Measurements from ENCODE around the gene KDM7A. TPM values are rescaled to one million over a fixed set of nuclear protein-coding genes. Genes with fewer than 3 reads are reported as not detected.

KDM7A gene
- total RNA-seq, 5 donors from 2014 or later (not counting 1 experiment from before 2014, with no cell fraction given): 36.5 to 60.2 (median 55.0) TPM

DNA sequence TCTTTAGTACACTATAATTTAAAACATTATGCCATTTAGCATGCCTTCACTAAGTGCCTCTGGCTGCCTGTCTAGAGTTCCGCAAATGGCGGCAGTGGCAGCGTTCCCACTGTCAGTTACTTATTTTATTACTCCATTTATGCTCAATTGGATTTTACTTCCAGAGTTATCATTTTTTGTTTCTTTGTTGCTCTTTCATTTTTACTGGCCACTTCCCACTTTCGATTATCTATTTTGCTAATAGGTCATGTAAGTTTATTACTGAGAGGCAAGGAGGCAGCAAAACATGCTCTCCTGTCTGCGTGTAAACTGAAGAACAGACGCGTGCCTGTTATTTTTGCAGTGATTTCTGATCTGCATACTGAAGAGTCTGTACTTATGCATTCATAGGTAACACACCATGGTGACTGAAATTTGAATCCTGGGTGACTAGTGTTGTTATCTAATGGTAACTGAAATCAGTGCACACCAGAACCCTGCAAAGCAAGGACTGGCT lies 23.1 kb downstream of the KDM7A start:
- Mint-ChIP-seq H3K4me1 (peaks cover 74 to 77% (median 76%) of the 10 kb centered on the region in 3 donors), H3K4me3 (no peak overlapping the region), H3K27me3 (no peaks in the 10 kb centered on the region), H3K36me3 (peaks cover 34% of the 10 kb centered on the region), H3K9me3 (no peaks in the 10 kb centered on the region), H3K27ac (no peak overlapping the region)
- no peak for DNase-seq
- no peak overlapping the region for H3K4me3 ChIP-seq (ENCODE audit: control insufficient read depth in 1 of 2, extremely low read depth in 1 of 2, low read length in 1 of 2)
- ATAC-seq (replicated peaks in 1 of 4): no peak
- peaks cover 7 to 9% of the 10 kb centered on the region in 2 experiments for H3K4me1 ChIP-seq (ENCODE audit: control insufficient read depth in 1 of 2, extremely low read depth in 1 of 2, insufficient read depth in 2 of 2, low read length in 2 of 2)
- WGBS (ENCODE audit: insufficient coverage): 90% methylated on average over 3 of the region's 7 CpGs
- peaks cover 0 to 4% of the 10 kb centered on the region in 2 donors for H3K36me3 ChIP-seq (ENCODE audit: control insufficient read depth in 2 of 2, extremely low read depth in 1 of 2, insufficient read depth in 1 of 2, low read length in 1 of 2)
- H3K27ac ChIP-seq (ENCODE audit: low read length): no peak overlapping the region
- ChIA-PET POLR2A (no interaction called here), CTCF (interaction anchor here (0.7 kb wide), 2 partner anchors 18 to 41 kb away, joined by 4 to 5 read pairs; no protein-coding TSS in a partner anchor)
- H3K27me3 ChIP-seq (replicated peaks in 1 of 2; ENCODE audit: control insufficient read depth in 2 of 2, extremely low read depth in 1 of 2, insufficient read depth in 2 of 2, low read length in 1 of 2): no peaks in the 10 kb centered on the region
- no peaks in the 10 kb centered on the region for H3K9me3 ChIP-seq

DNA sequence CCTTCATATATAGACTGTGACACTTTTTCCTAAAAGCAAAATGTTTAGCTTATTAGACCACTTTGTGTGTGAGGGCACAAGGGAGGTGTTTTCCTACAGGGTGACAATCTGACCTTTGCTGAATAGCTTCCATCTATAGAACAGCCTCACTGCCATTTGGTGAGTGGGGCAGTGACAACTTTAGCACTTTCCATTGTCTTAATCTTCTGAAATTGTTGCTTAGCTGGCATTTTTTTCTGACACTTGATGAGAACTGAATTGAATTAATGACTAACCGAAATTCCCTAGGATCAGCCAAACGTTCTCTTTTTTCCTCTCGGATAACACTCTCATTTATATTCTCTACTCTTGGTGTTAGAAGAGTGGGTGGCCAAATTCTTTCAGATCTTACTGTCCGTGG lies 30.2 kb downstream of the KDM7A start:
- H3K36me3 Mint-ChIP-seq: peaks cover 28% of the 10 kb centered on the region
- ChIA-PET CTCF (interaction anchor here (0.5 to 1.2 kb wide), 5 partner anchors 9 to 1482 kb away, joined by 3 to 6 read pairs (median 3); no protein-coding TSS in a partner anchor), POLR2A (no interaction called here)
- Histone ChIP-seq H3K4me3 (ENCODE audit: control insufficient read depth in 1 of 2, extremely low read depth in 1 of 2, low read length in 1 of 2) (no peak overlapping the region), H3K27ac (ENCODE audit: low read length) (no peak overlapping the region), H3K27me3 (replicated peaks in 1 of 2; ENCODE audit: control insufficient read depth in 2 of 2, extremely low read depth in 1 of 2, insufficient read depth in 2 of 2, low read length in 1 of 2) (no peaks in the 10 kb centered on the region), H3K36me3 (ENCODE audit: control insufficient read depth in 2 of 2, extremely low read depth in 1 of 2, insufficient read depth in 1 of 2, low read length in 1 of 2) (peaks cover 0 to 4% of the 10 kb centered on the region in 2 donors), H3K4me1 (ENCODE audit: control insufficient read depth in 1 of 2, extremely low read depth in 1 of 2, insufficient read depth in 2 of 2, low read length in 2 of 2) (peaks cover 1 to 5% of the 10 kb centered on the region in 2 experiments), H3K9me3 (no peaks in the 10 kb centered on the region)
- H3K27me3 Mint-ChIP-seq: no peaks in the 10 kb centered on the region
- H3K4me1 Mint-ChIP-seq: peaks cover 73 to 87% (median 77%) of the 10 kb centered on the region in 3 donors
- no peak overlapping the region for H3K27ac Mint-ChIP-seq
- no peak for DNase-seq
- ATAC-seq (replicated peaks in 1 of 4): no peak
- H3K4me3 Mint-ChIP-seq: no peak overlapping the region
- 100% methylated on average over 1 of the region's 4 CpGs for WGBS (ENCODE audit: insufficient coverage)
- H3K9me3 Mint-ChIP-seq: peaks cover 0 to 6% (median 0%) of the 10 kb centered on the region in 3 donors

DNA sequence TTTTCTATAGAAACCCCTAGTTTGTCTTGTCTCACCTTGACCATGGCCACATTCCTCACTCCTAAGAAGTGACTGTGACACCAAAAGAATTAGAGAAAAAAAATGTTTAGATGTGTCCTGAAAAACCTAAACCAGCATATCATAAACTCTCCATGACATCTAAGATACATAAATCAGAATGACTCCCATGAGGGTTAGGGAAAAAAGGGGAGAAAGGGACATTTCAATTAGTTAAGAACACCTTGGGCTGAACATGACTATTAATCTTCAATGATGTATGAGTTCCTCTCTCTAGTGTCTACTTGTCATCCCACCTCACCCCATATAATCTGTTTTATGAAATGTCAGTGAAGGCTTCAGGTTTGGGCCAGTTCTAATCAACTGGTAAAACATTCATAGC lies 31.1 kb downstream of the KDM7A start:
- DNase-seq (no peak), ATAC-seq (replicated peaks in 1 of 4) (no peak)
- Histone ChIP-seq H3K36me3 (ENCODE audit: control insufficient read depth in 2 of 2, extremely low read depth in 1 of 2, insufficient read depth in 1 of 2, low read length in 1 of 2) (peaks cover 0 to 4% of the 10 kb centered on the region in 2 donors), H3K27me3 (replicated peaks in 1 of 2; ENCODE audit: control insufficient read depth in 2 of 2, extremely low read depth in 1 of 2, insufficient read depth in 2 of 2, low read length in 1 of 2) (no peaks in the 10 kb centered on the region), H3K9me3 (no peaks in the 10 kb centered on the region), H3K4me3 (ENCODE audit: control insufficient read depth in 1 of 2, extremely low read depth in 1 of 2, low read length in 1 of 2) (no peak overlapping the region), H3K4me1 (ENCODE audit: control insufficient read depth in 1 of 2, extremely low read depth in 1 of 2, insufficient read depth in 2 of 2, low read length in 2 of 2) (peaks cover 3 to 5% of the 10 kb centered on the region in 2 experiments), H3K27ac (ENCODE audit: low read length) (no peak overlapping the region)
- H3K27ac Mint-ChIP-seq: peak overlapping the region in 1 of 2 donors; percentile 23
- H3K4me3 Mint-ChIP-seq: no peak overlapping the region
- H3K36me3 Mint-ChIP-seq: peaks cover 27% of the 10 kb centered on the region
- CTCF ChIA-PET: interaction anchor here in 1 of 2 donors (0.5 to 0.6 kb wide), 2 partner anchors 56 to 97 kb away, joined by 3 to 4 read pairs; no protein-coding TSS in a partner anchor
- POLR2A ChIA-PET: no interaction called here
- peaks cover 73 to 85% (median 76%) of the 10 kb centered on the region in 3 donors for H3K4me1 Mint-ChIP-seq
- peaks cover 0 to 6% (median 0%) of the 10 kb centered on the region in 3 donors for H3K9me3 Mint-ChIP-seq
- H3K27me3 Mint-ChIP-seq: no peaks in the 10 kb centered on the region

- 95% methylated on average over 2 of the region's 2 CpGs for WGBS (ENCODE audit: insufficient coverage)
- peaks cover 27% of the 10 kb centered on the region for H3K36me3 Mint-ChIP-seq
- H3K27me3 Mint-ChIP-seq: no peaks in the 10 kb centered on the region
- Histone ChIP-seq H3K4me1 (ENCODE audit: control insufficient read depth in 1 of 2, extremely low read depth in 1 of 2, insufficient read depth in 2 of 2, low read length in 2 of 2) (peaks cover 4 to 6% of the 10 kb centered on the region in 2 experiments), H3K36me3 (ENCODE audit: control insufficient read depth in 2 of 2, extremely low read depth in 1 of 2, insufficient read depth in 1 of 2, low read length in 1 of 2) (peaks cover 0 to 4% of the 10 kb centered on the region in 2 donors), H3K9me3 (no peaks in the 10 kb centered on the region), H3K27ac (ENCODE audit: low read length) (no peak overlapping the region), H3K4me3 (ENCODE audit: control insufficient read depth in 1 of 2, extremely low read depth in 1 of 2, low read length in 1 of 2) (no peak overlapping the region), H3K27me3 (replicated peaks in 1 of 2; ENCODE audit: control insufficient read depth in 2 of 2, extremely low read depth in 1 of 2, insufficient read depth in 2 of 2, low read length in 1 of 2) (no peaks in the 10 kb centered on the region)
- DNase-seq (no peak), ATAC-seq (replicated peaks in 1 of 4) (no peak)
- H3K4me1 Mint-ChIP-seq: peaks cover 70 to 85% (median 74%) of the 10 kb centered on the region in 3 donors
- ChIA-PET CTCF (no interaction called here), POLR2A (interaction anchor here in 1 of 2 donors (0.6 kb wide), 1 partner anchor 353 kb away, joined by 7 read pairs; no protein-coding TSS in a partner anchor)
- peaks cover 0 to 6% (median 0%) of the 10 kb centered on the region in 3 donors for H3K9me3 Mint-ChIP-seq
- H3K27ac Mint-ChIP-seq: no peak overlapping the region
- no peak overlapping the region for H3K4me3 Mint-ChIP-seq
These were observed 32.0 kb downstream of the KDM7A start for GRCh38 chr7:140144821-140145220.

DNA sequence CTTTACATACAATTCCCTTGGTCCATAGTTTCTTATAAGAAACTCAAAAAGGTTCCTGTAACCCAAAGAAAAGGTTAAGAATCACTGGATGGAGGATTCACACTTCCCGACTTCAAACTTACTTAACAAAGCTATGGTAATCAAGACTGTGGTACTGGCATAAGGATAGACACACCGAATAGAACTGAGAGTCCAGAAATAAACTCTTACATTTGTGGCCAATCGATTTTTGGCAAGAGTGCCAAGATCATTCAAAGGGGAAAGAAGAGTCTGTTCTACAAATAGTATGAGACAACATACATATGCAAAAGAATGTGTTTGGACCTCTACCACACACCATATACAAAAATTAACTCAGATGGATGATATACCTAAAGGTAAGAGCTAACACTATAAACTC lies 32.8 kb downstream of the KDM7A start:
- no peak overlapping the region for H3K27ac Mint-ChIP-seq

DNA sequence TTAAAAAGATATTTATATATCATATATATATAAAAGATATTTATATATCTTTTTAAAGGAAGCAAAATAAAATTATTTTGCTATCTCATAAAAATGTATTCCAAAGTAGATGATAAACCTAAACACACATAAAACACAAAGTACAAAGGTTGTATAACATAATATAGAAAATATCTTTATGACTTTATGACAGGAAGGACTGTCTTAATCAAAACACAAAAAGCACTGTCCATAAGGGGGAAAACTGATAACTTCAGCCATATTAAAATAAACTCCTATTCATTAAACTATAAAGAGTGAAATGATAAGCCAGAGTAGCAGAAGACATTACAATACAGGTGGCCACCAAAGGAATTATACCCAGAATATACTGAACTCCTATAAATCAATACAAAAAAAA lies 34.8 kb downstream of the KDM7A start:
- peaks cover 34% of the 10 kb centered on the region for H3K36me3 Mint-ChIP-seq
- Histone ChIP-seq H3K36me3 (ENCODE audit: control insufficient read depth in 2 of 2, extremely low read depth in 1 of 2, insufficient read depth in 1 of 2, low read length in 1 of 2) (peaks cover 6 to 11% of the 10 kb centered on the region in 2 donors), H3K4me1 (ENCODE audit: control insufficient read depth in 1 of 2, extremely low read depth in 1 of 2, insufficient read depth in 2 of 2, low read length in 2 of 2) (peaks cover 2 to 8% of the 10 kb centered on the region in 2 experiments), H3K27ac (ENCODE audit: low read length) (no peak overlapping the region), H3K27me3 (replicated peaks in 1 of 2; ENCODE audit: control insufficient read depth in 2 of 2, extremely low read depth in 1 of 2, insufficient read depth in 2 of 2, low read length in 1 of 2) (no peaks in the 10 kb centered on the region), H3K4me3 (ENCODE audit: control insufficient read depth in 1 of 2, extremely low read depth in 1 of 2, low read length in 1 of 2) (no peak overlapping the region), H3K9me3 (no peaks in the 10 kb centered on the region)
- H3K9me3 Mint-ChIP-seq: peaks cover 0 to 6% (median 0%) of the 10 kb centered on the region in 3 donors
- no peak overlapping the region for H3K27ac Mint-ChIP-seq
- ATAC-seq (replicated peaks in 1 of 4) (no peak), DNase-seq (no peak)
- H3K27me3 Mint-ChIP-seq: no peaks in the 10 kb centered on the region
- CTCF ChIA-PET: no interaction called here
- H3K4me1 Mint-ChIP-seq: peaks cover 60 to 77% (median 67%) of the 10 kb centered on the region in 3 donors
- no peak overlapping the region for H3K4me3 Mint-ChIP-seq
- POLR2A ChIA-PET: no interaction called here

More for the DNA sequence above, 32.8 kb downstream of the KDM7A start:
- H3K27me3 Mint-ChIP-seq: no peaks in the 10 kb centered on the region
- H3K4me3 Mint-ChIP-seq: no peak overlapping the region
- ChIA-PET CTCF (no interaction called here), POLR2A (no interaction called here)
- no peaks in the 10 kb centered on the region for H3K9me3 ChIP-seq
- H3K9me3 Mint-ChIP-seq: peaks cover 0 to 6% (median 0%) of the 10 kb centered on the region in 3 donors
- H3K4me1 ChIP-seq (ENCODE audit: control insufficient read depth in 1 of 2, extremely low read depth in 1 of 2, insufficient read depth in 2 of 2, low read length in 2 of 2): peaks cover 4 to 6% of the 10 kb centered on the region in 2 experiments
- no peaks in the 10 kb centered on the region for H3K27me3 ChIP-seq (replicated peaks in 1 of 2; ENCODE audit: control insufficient read depth in 2 of 2, extremely low read depth in 1 of 2, insufficient read depth in 2 of 2, low read length in 1 of 2)
- no peak for ATAC-seq (replicated peaks in 1 of 4)
- peaks cover 68 to 85% (median 74%) of the 10 kb centered on the region in 3 donors for H3K4me1 Mint-ChIP-seq
- peaks cover 31% of the 10 kb centered on the region for H3K36me3 Mint-ChIP-seq
- 100% methylated on average over 1 of the region's 3 CpGs for WGBS (ENCODE audit: insufficient coverage)
- no peak for DNase-seq
- no peak overlapping the region for H3K27ac ChIP-seq (ENCODE audit: low read length)
- peaks cover 0 to 4% of the 10 kb centered on the region in 2 donors for H3K36me3 ChIP-seq (ENCODE audit: control insufficient read depth in 2 of 2, extremely low read depth in 1 of 2, insufficient read depth in 1 of 2, low read length in 1 of 2)
- H3K4me3 ChIP-seq (ENCODE audit: control insufficient read depth in 1 of 2, extremely low read depth in 1 of 2, low read length in 1 of 2): no peak overlapping the region

Data from T-cell (primary cell).